A673 (cell line): Measurements from ENCODE around the gene MARK3. TPM values are rescaled to one million over a fixed set of nuclear protein-coding genes. Genes with fewer than 3 reads are reported as not detected.

Experiments used
- BruUV-seq: library from RNA; stranded (reverse); fragments of 400-500 nt; replicated peaks from 2 replicates; lab custom pipeline; 2021; lab: Mats Ljungman, UMichigan
- CTCF ChIA-PET: fragments of 300-600 bp; sonication (Branson Sonifier 250); formaldehyde crosslinking; loops from one replicate; lab custom pipeline; 2022; ENCODE audit warnings: antibody characterized with exemption; lab: Charles Lee
- POLR2A ChIA-PET: fragments of 300-600 bp; sonication (Branson Sonifier 250); formaldehyde crosslinking; loops from one replicate; lab custom pipeline; 2022; ENCODE audit warnings: antibody characterized with exemption; ENCODE audit not compliant: low non-redundant PET; lab: Charles Lee
- DNase-seq: peaks from one replicate; pipeline ENCODE4 v3.0.0-alpha.2; 2015; ENCODE audit warnings: low spot score
- H3K27ac ChIP-seq: fragments of 200-600 bp; sonication (generic); 2 replicates; pipeline ENCODE4 v1.5.1; 2016; ENCODE audit warnings: mixed run types, low read depth, mild to moderate bottlenecking, mixed read lengths, antibody characterized with exemption, low read length; ENCODE audit not compliant: poor library complexity, severe bottlenecking
- H3K27me3 ChIP-seq: fragments of 200-600 bp; sonication (generic); replicated peaks from 2 replicates; pipeline ENCODE4 v1.6.1; 2017; ENCODE audit warnings: mixed run types, low read depth, mild to moderate bottlenecking, mixed read lengths, antibody characterized with exemption, low read length; ENCODE audit not compliant: insufficient read depth, poor library complexity
- H3K36me3 ChIP-seq: fragments of 200-600 bp; sonication (generic); 2 replicates; pipeline ENCODE4 v1.6.1; 2016; ENCODE audit warnings: mixed run types, mild to moderate bottlenecking, mixed read lengths, antibody characterized with exemption, low read length; ENCODE audit not compliant: insufficient read depth, poor library complexity, severe bottlenecking
- H3K4me1 ChIP-seq: fragments of 200-600 bp; sonication (generic); 2 replicates; pipeline ENCODE4 v1.6.1; 2017; ENCODE audit warnings: mixed run types, mild to moderate bottlenecking, mixed read lengths, antibody characterized with exemption, low read length; ENCODE audit not compliant: insufficient read depth, poor library complexity, severe bottlenecking
- H3K4me3 ChIP-seq: fragments of 200-600 bp; sonication (generic); 2 replicates; pipeline ENCODE4 v1.5.1; 2016; ENCODE audit warnings: low read depth, mixed run types, mild to moderate bottlenecking, mixed read lengths, low read length; ENCODE audit not compliant: poor library complexity, severe bottlenecking
- H3K9me3 ChIP-seq: fragments of 200-600 bp; sonication (generic); 2 replicates; pipeline ENCODE4 v1.6.1; 2016; ENCODE audit warnings: mixed run types, low read depth, mild to moderate bottlenecking, mixed read lengths, antibody characterized with exemption, low read length; ENCODE audit not compliant: poor library complexity, severe bottlenecking
- CTCF ChIP-seq: fragments of 300-800, 200-600 bp; sonication (generic); conservative IDR thresholded peaks from 2 replicates; pipeline ENCODE4 v1.5.1; 2017; ENCODE audit warnings: low read depth, mild to moderate bottlenecking, antibody characterized with exemption, low read length, moderate library complexity, mixed read lengths
- EZH2 ChIP-seq: fragments of 200-600 bp; sonication (generic); IDR thresholded peaks from 2 replicates; pipeline ENCODE4 v1.6.1; 2017; ENCODE audit warnings: borderline replicate concordance, low read depth, mild to moderate bottlenecking, mixed read lengths, antibody characterized with exemption, low read length; ENCODE audit not compliant: poor library complexity, severe bottlenecking
- intact Hi-C: fragments of 100-400 bp; cut with micrococcal nuclease; formaldehyde crosslinking; loops from one replicate; pipeline ENCODE4 v1.10.0; 2022; ENCODE audit not compliant: unreplicated experiment
- total RNA-seq: library from RNA; stranded (reverse); gene quantifications from 2 replicates; pipeline ENCODE4 v1.2.3, GENCODE V29; 2021

MARK3 gene
- total RNA-seq, 1 experiment from 2014 or later, result 94.4 TPM

- H3K4me3 ChIP-seq, result no peak overlapping the region
- no peaks in the 10 kb centered on the region for H3K36me3 ChIP-seq
- CTCF ChIA-PET, result no interaction called here
- intact Hi-C loops, result no loop called here
- no peaks in the 10 kb centered on the region for H3K9me3 ChIP-seq
- TF ChIP-seq EZH2, result no peak
- no peak for TF ChIP-seq CTCF
- peaks cover 19% of the 10 kb centered on the region for H3K4me1 ChIP-seq
- no peaks in the 10 kb centered on the region for H3K27me3 ChIP-seq
- H3K27ac ChIP-seq, result no peak overlapping the region
- BruUV-seq, result no TSS peak
- DNase-seq, result no peak
- POLR2A ChIA-PET, result no interaction called here
These were observed 64.5 kb downstream of the MARK3 start for GRCh38 chr14:103449634-103450161.

DNA sequence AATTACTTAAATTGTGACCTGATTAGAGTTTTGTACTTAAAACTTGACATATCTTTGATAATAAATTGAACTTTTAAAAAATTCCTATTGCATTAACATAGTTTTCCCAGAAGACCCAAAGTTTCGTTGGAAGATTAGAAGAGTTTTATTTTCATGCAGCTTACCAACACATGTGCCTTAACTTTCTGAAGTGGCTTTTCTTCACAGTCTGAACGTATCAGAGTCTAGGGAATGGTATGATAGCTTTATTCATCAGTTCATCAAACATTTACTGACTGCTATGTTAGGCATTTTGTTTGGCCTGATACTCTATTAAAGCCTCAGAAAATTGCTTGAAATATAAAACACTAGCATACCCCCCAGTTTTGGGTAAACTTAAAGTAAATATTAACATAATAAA is 65.2 kb downstream of the MARK3 start:
- ChIA-PET CTCF (no interaction called here), POLR2A (no interaction called here)
- BruUV-seq, result no TSS peak
- Histone ChIP-seq H3K9me3 (no peaks in the 10 kb centered on the region), H3K27ac (no peak overlapping the region), H3K36me3 (no peaks in the 10 kb centered on the region), H3K4me1 (peaks cover 12% of the 10 kb centered on the region), H3K4me3 (no peak overlapping the region), H3K27me3 (no peaks in the 10 kb centered on the region)
- intact Hi-C loops, result no loop called here
- no peak for TF ChIP-seq EZH2
- TF ChIP-seq CTCF, result no peak
- DNase-seq, result no peak

GRCh38 chr14:103451401-103451800 is 66.2 kb downstream of the MARK3 start:
- POLR2A ChIA-PET, result no interaction called here
- Histone ChIP-seq H3K9me3 (no peaks in the 10 kb centered on the region), H3K4me3 (no peak overlapping the region), H3K27me3 (no peaks in the 10 kb centered on the region), H3K4me1 (peaks cover 13% of the 10 kb centered on the region), H3K27ac (no peak overlapping the region), H3K36me3 (no peaks in the 10 kb centered on the region)
- no peak for DNase-seq
- TF ChIP-seq CTCF (no peak), EZH2 (no peak)
- BruUV-seq, result no TSS peak
- CTCF ChIA-PET, result no interaction called here
- intact Hi-C loops, result no loop called here
